Measurements from ENCODE around the gene XPR1.
"Not testable (repeated sequence)": the region's sequence is repeated elsewhere in the genome, so short reads cannot be mapped to it uniquely, and the experiment has no call there.

The XPR1 gene

DNA sequence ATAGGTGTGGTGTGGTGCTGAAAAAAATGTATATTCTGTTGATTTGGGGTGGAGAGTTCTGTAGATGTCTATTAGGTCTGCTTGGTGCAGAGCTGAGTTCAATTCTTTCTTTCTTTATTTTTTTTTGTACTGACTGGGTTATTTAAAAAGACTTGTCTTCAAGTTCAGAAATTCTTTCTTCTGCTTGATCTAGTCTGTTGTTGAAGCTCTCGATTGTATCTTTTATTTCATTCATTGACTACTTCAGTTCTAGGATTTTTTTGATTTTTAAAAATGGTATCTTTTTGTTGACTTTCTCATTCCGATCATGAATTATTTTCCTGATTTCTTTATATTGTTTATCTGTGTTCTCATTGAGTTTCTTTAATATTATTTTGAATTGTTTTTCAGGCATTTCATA, 70.6 kb downstream of the XPR1 start:
- not testable (repeated sequence) for H3K36me3 ChIP-seq (ENCODE audit: control insufficient read depth, insufficient read depth, low read length); H3K9me3 ChIP-seq (ENCODE audit: control insufficient read depth, low read length); H3K4me1 ChIP-seq (ENCODE audit: control insufficient read depth, insufficient read depth, low read length); H3K27me3 ChIP-seq (ENCODE audit: control insufficient read depth, insufficient read depth, low read length, poor library complexity, severe bottlenecking); H3K4me3 ChIP-seq (ENCODE audit: insufficient read depth, low read depth, low read length); H3K27ac ChIP-seq (ENCODE audit: insufficient read depth, low read depth, low read length, poor library complexity, severe bottlenecking)
- 92% methylated on average over 1 of the region's 2 CpGs; no CpG with 5 or more reads in 1 of the 2 experiments for WGBS, 2 experiments

GRCh38 chr1:180710746-180711145, 78.9 kb downstream of the XPR1 start:
- H3K27me3 ChIP-seq (ENCODE audit: control insufficient read depth, insufficient read depth, low read length, poor library complexity, severe bottlenecking); H3K36me3 ChIP-seq (ENCODE audit: control insufficient read depth, insufficient read depth, low read length); H3K4me3 ChIP-seq (ENCODE audit: insufficient read depth, low read depth, low read length); H3K27ac ChIP-seq (ENCODE audit: insufficient read depth, low read depth, low read length, poor library complexity, severe bottlenecking); H3K9me3 ChIP-seq (ENCODE audit: control insufficient read depth, low read length); H3K4me1 ChIP-seq (ENCODE audit: control insufficient read depth, insufficient read depth, low read length): not testable (repeated sequence)
- 96 to 97% methylated on average over 30 of the region's 30 CpGs for WGBS, 2 experiments

GRCh38 chr1:180711260-180711659, 79.4 kb downstream of the XPR1 start:
- not testable (repeated sequence) for H3K27me3 ChIP-seq (ENCODE audit: control insufficient read depth, insufficient read depth, low read length, poor library complexity, severe bottlenecking); H3K36me3 ChIP-seq (ENCODE audit: control insufficient read depth, insufficient read depth, low read length); H3K4me1 ChIP-seq (ENCODE audit: control insufficient read depth, insufficient read depth, low read length); H3K27ac ChIP-seq (ENCODE audit: insufficient read depth, low read depth, low read length, poor library complexity, severe bottlenecking); H3K9me3 ChIP-seq (ENCODE audit: control insufficient read depth, low read length); H3K4me3 ChIP-seq (ENCODE audit: insufficient read depth, low read depth, low read length)
- WGBS, 2 experiments = 97% methylated on average over 17 to 19 of the region's 19 CpGs

DNA sequence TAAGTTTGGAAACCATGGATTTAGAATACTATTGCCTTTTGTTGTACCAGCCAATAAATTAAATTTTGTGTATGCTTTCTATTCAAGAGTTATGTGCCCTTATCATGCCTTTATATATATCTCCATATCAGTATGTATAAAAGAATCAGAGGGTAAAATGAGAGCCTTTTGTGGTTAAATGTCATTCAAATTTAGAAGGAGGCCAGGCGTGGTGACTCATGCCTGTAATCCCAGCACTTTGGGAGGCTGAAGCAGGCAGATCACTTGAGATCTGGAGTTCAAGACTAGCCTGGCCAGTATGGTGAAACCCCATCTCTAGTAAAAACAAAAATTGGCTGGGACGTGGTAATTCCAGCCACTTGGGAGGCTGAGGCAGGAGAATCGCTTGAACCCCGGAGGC, 88.9 kb downstream of the XPR1 start:
- whole genome bisulfite sequencing, 2 experiments = 91 to 93% methylated on average over 4 of the region's 4 CpGs
- no peak overlapping the region for H3K4me3 ChIP-seq (ENCODE audit: insufficient read depth, low read depth, low read length)
- no peaks in the 10 kb centered on the region for H3K36me3 ChIP-seq (ENCODE audit: control insufficient read depth, insufficient read depth, low read length)
- no peaks in the 10 kb centered on the region for H3K27me3 ChIP-seq (ENCODE audit: control insufficient read depth, insufficient read depth, low read length, poor library complexity, severe bottlenecking)
- no peak overlapping the region for H3K27ac ChIP-seq (ENCODE audit: insufficient read depth, low read depth, low read length, poor library complexity, severe bottlenecking)
- H3K9me3 ChIP-seq (ENCODE audit: control insufficient read depth, low read length) = no peaks in the 10 kb centered on the region
- H3K4me1 ChIP-seq (ENCODE audit: control insufficient read depth, insufficient read depth, low read length) = no peaks in the 10 kb centered on the region

GRCh38 chr1:180722586-180722985, 90.8 kb downstream of the XPR1 start:
- Histone ChIP-seq H3K4me3 (ENCODE audit: insufficient read depth, low read depth, low read length) (no peak overlapping the region), H3K9me3 (ENCODE audit: control insufficient read depth, low read length) (no peaks in the 10 kb centered on the region), H3K36me3 (ENCODE audit: control insufficient read depth, insufficient read depth, low read length) (no peaks in the 10 kb centered on the region), H3K27me3 (ENCODE audit: control insufficient read depth, insufficient read depth, low read length, poor library complexity, severe bottlenecking) (no peaks in the 10 kb centered on the region), H3K27ac (ENCODE audit: insufficient read depth, low read depth, low read length, poor library complexity, severe bottlenecking) (no peak overlapping the region), H3K4me1 (ENCODE audit: control insufficient read depth, insufficient read depth, low read length) (no peaks in the 10 kb centered on the region)
- 100% methylated on average over 1 of the region's 1 CpG for WGBS, 2 experiments

- no peak overlapping the region for H3K4me3 ChIP-seq (ENCODE audit: insufficient read depth, low read depth, low read length)
- H3K27me3 ChIP-seq (ENCODE audit: control insufficient read depth, insufficient read depth, low read length, poor library complexity, severe bottlenecking) = no peaks in the 10 kb centered on the region
- no peak overlapping the region for H3K27ac ChIP-seq (ENCODE audit: insufficient read depth, low read depth, low read length, poor library complexity, severe bottlenecking)
- no peaks in the 10 kb centered on the region for H3K36me3 ChIP-seq (ENCODE audit: control insufficient read depth, insufficient read depth, low read length)
- H3K9me3 ChIP-seq (ENCODE audit: control insufficient read depth, low read length) = no peaks in the 10 kb centered on the region
- WGBS, 2 experiments = no CpG with 5 or more reads among the region's 1 CpG
- no peaks in the 10 kb centered on the region for H3K4me1 ChIP-seq (ENCODE audit: control insufficient read depth, insufficient read depth, low read length)
These were observed 92.2 kb downstream of the XPR1 start for GRCh38 chr1:180724055-180724454.

- H3K27me3 ChIP-seq (ENCODE audit: control insufficient read depth, insufficient read depth, low read length, poor library complexity, severe bottlenecking); H3K36me3 ChIP-seq (ENCODE audit: control insufficient read depth, insufficient read depth, low read length); H3K9me3 ChIP-seq (ENCODE audit: control insufficient read depth, low read length); H3K4me1 ChIP-seq (ENCODE audit: control insufficient read depth, insufficient read depth, low read length); H3K4me3 ChIP-seq (ENCODE audit: insufficient read depth, low read depth, low read length); H3K27ac ChIP-seq (ENCODE audit: insufficient read depth, low read depth, low read length, poor library complexity, severe bottlenecking): not testable (repeated sequence)
- 84 to 96% methylated on average over 6 of the region's 6 CpGs for WGBS, 2 experiments
These were observed 94.2 kb downstream of the XPR1 start for GRCh38 chr1:180726024-180726423.

DNA sequence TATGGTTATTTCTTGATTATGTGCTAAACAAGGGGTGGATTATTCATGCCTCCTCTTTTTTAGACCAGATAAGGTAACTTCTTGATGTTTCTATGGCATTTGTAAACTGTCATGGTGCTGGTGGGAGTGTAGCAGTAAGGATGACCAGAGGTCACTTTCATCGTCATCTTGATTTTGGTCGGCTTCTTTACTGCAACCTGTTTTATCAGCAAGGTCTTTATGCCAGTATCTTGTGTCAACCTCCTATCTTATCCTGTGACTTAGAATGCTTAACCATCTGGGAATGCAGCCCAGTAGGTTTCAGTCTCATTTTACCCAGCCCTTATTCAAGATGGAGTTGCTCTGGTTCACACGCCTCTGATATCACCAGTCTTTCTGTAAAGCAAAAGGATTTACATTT, 95.9 kb downstream of the XPR1 start:
- not testable (repeated sequence) for H3K4me3 ChIP-seq (ENCODE audit: insufficient read depth, low read depth, low read length); H3K27me3 ChIP-seq (ENCODE audit: control insufficient read depth, insufficient read depth, low read length, poor library complexity, severe bottlenecking); H3K27ac ChIP-seq (ENCODE audit: insufficient read depth, low read depth, low read length, poor library complexity, severe bottlenecking); H3K4me1 ChIP-seq (ENCODE audit: control insufficient read depth, insufficient read depth, low read length); H3K36me3 ChIP-seq (ENCODE audit: control insufficient read depth, insufficient read depth, low read length); H3K9me3 ChIP-seq (ENCODE audit: control insufficient read depth, low read length)
- WGBS, 2 experiments = 96 to 97% methylated on average over 2 to 3 of the region's 3 CpGs

- WGBS, 2 experiments = 94 to 100% methylated on average over 3 to 4 of the region's 4 CpGs
- no peak overlapping the region for H3K4me3 ChIP-seq (ENCODE audit: insufficient read depth, low read depth, low read length)
- no peaks in the 10 kb centered on the region for H3K36me3 ChIP-seq (ENCODE audit: control insufficient read depth, insufficient read depth, low read length)
- no peaks in the 10 kb centered on the region for H3K4me1 ChIP-seq (ENCODE audit: control insufficient read depth, insufficient read depth, low read length)
- H3K27me3 ChIP-seq (ENCODE audit: control insufficient read depth, insufficient read depth, low read length, poor library complexity, severe bottlenecking) = no peaks in the 10 kb centered on the region
- H3K27ac ChIP-seq (ENCODE audit: insufficient read depth, low read depth, low read length, poor library complexity, severe bottlenecking) = no peak overlapping the region
- no peaks in the 10 kb centered on the region for H3K9me3 ChIP-seq (ENCODE audit: control insufficient read depth, low read length)
These were observed 96.8 kb downstream of the XPR1 start for GRCh38 chr1:180728472-180729106.

GRCh38 chr1:180731131-180731530, 99.3 kb downstream of the XPR1 start:
- Histone ChIP-seq H3K4me1 (ENCODE audit: control insufficient read depth, insufficient read depth, low read length) (no peaks in the 10 kb centered on the region), H3K36me3 (ENCODE audit: control insufficient read depth, insufficient read depth, low read length) (no peaks in the 10 kb centered on the region), H3K27me3 (ENCODE audit: control insufficient read depth, insufficient read depth, low read length, poor library complexity, severe bottlenecking) (no peaks in the 10 kb centered on the region), H3K4me3 (ENCODE audit: insufficient read depth, low read depth, low read length) (no peak overlapping the region), H3K9me3 (ENCODE audit: control insufficient read depth, low read length) (no peaks in the 10 kb centered on the region), H3K27ac (ENCODE audit: insufficient read depth, low read depth, low read length, poor library complexity, severe bottlenecking) (no peak overlapping the region)
- 94 to 95% methylated on average over 3 of the region's 4 CpGs for WGBS, 2 experiments

GRCh38 chr1:180732866-180733265, 101.0 kb downstream of the XPR1 start:
- 96% methylated on average over 14 of the region's 14 CpGs for WGBS, 2 experiments
- no peaks in the 10 kb centered on the region for H3K27me3 ChIP-seq (ENCODE audit: control insufficient read depth, insufficient read depth, low read length, poor library complexity, severe bottlenecking)
- no peak overlapping the region for H3K27ac ChIP-seq (ENCODE audit: insufficient read depth, low read depth, low read length, poor library complexity, severe bottlenecking)
- no peaks in the 10 kb centered on the region for H3K36me3 ChIP-seq (ENCODE audit: control insufficient read depth, insufficient read depth, low read length)
- no peaks in the 10 kb centered on the region for H3K9me3 ChIP-seq (ENCODE audit: control insufficient read depth, low read length)
- no peaks in the 10 kb centered on the region for H3K4me1 ChIP-seq (ENCODE audit: control insufficient read depth, insufficient read depth, low read length)
- H3K4me3 ChIP-seq (ENCODE audit: insufficient read depth, low read depth, low read length) = no peak overlapping the region
